C4-2B (cell line): ENCODE measurements around the gene PGAM5.

Experiments used
- H3K27ac ChIP-seq: fragments of 450-650 bp; 2 replicates; pipeline ENCODE4 v1.5.1; 2017
- CTCF ChIP-seq: fragments of 450-650 bp; conservative IDR thresholded peaks from 2 replicates; pipeline ENCODE4 v1.5.1; 2017; ENCODE audit warnings: mild to moderate bottlenecking
- ZFX ChIP-seq: fragments of 450-650 bp; IDR thresholded peaks from 2 replicates; pipeline ENCODE4 v1.6.1; 2017

PGAM5 gene

GRCh38 chr12:132710043-132710404 is 618 bp upstream of the PGAM5 start:
- TF ChIP-seq ZFX (no peak), CTCF (no peak)
- H3K27ac ChIP-seq: peak overlapping the region; percentile 93

- TF ChIP-seq ZFX (peak; percentile 72), CTCF (no peak)
- peak overlapping the region; percentile 93 for H3K27ac ChIP-seq
Measured at GRCh38 chr12:132711080-132711843, 620 bp downstream of the PGAM5 start.

DNA sequence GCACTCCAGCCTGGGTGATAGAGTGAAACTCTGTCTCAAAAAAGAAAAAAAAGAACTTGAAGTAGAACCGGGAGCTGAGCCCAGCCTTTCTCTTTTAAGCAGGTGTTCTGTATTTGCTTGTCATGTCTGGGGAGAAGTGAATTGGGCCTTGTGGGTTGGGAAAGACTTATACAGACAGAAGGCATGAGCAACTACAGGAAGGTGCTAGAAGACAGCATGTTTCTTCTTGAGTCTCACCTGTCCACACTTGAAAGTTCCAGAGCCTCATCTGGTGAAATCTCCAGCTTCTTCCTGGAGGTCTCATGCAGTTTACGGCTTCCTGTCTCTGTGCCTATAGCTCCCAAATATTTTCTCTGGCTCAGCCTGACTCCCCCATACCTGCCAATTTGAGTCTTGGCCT is 2.5 kb downstream of the PGAM5 start:
- TF ChIP-seq CTCF: no peak
- TF ChIP-seq ZFX: no peak
- no peak overlapping the region for H3K27ac ChIP-seq

- H3K27ac ChIP-seq: no peak overlapping the region
- TF ChIP-seq ZFX: no peak
- TF ChIP-seq CTCF: no peak
Measured at GRCh38 chr12:132715874-132716273, 5.2 kb downstream of the PGAM5 start.

- TF ChIP-seq CTCF (no peak), ZFX (no peak)
- H3K27ac ChIP-seq: no peak overlapping the region
Measured at GRCh38 chr12:132716356-132716755, 5.7 kb downstream of the PGAM5 start.

- no peak overlapping the region for H3K27ac ChIP-seq
- TF ChIP-seq CTCF: no peak
Measured at GRCh38 chr12:132717011-132717410, 6.4 kb downstream of the PGAM5 start.

GRCh38 chr12:132717531-132718387 is 7.1 kb downstream of the PGAM5 start:
- TF ChIP-seq CTCF: no peak
- TF ChIP-seq ZFX: no peak
- no peak overlapping the region for H3K27ac ChIP-seq
